Ectodermal cell (in vitro differentiated cells): ENCODE measurements around the gene SGCA.

Experiments
- H3K27ac ChIP-seq: 2 replicates; pipeline ENCODE4 v1.7.0; 2013; ENCODE audit warnings: mild to moderate bottlenecking, low read depth, low read length; ENCODE audit not compliant: insufficient read depth, poor library complexity, severe bottlenecking
- H3K27me3 ChIP-seq: 2 replicates; pipeline ENCODE4 v1.7.0; 2013; ENCODE audit warnings: mild to moderate bottlenecking, low read length; ENCODE audit not compliant: insufficient read depth, control insufficient read depth, poor library complexity, severe bottlenecking
- H3K36me3 ChIP-seq: one replicate; pipeline ENCODE4 v1.7.0; 2013; ENCODE audit warnings: low read length; ENCODE audit not compliant: control insufficient read depth, insufficient read depth
- H3K4me1 ChIP-seq: one replicate; pipeline ENCODE4 v1.7.0; 2013; ENCODE audit warnings: low read length; ENCODE audit not compliant: control insufficient read depth, insufficient read depth
- H3K4me3 ChIP-seq: 2 replicates; pipeline ENCODE4 v1.7.0; 2013; ENCODE audit warnings: low read depth, low read length, control low read depth; ENCODE audit not compliant: insufficient read depth
- H3K9me3 ChIP-seq: 2 replicates; pipeline ENCODE4 v1.7.0; 2013; ENCODE audit warnings: mild to moderate bottlenecking, low read length, moderate library complexity; ENCODE audit not compliant: control insufficient read depth
- WGBS, 2 experiments: methylation state at CpG; one replicate each; pipeline ENCODE4 v1.1.7; 2013; ENCODE audit warnings: missing lambda C conversion rate in 2 of 2; 5-methylcytosine and 5-hydroxymethylcytosine counted together

The SGCA gene

GRCh38 chr17:50210240-50211225 lies 44.7 kb downstream of the SGCA start:
- Histone ChIP-seq H3K4me3 (no peak overlapping the region), H3K4me1 (peaks cover 50% of the 10 kb centered on the region), H3K27ac (peak overlapping the region; percentile 67), H3K36me3 (no peaks in the 10 kb centered on the region), H3K27me3 (peaks cover 3% of the 10 kb centered on the region), H3K9me3 (no peaks in the 10 kb centered on the region)
- WGBS, 2 experiments: 18 to 22% methylated on average over 25 to 26 of the region's 26 CpGs

- H3K4me3 ChIP-seq: no peak overlapping the region
- no peak overlapping the region for H3K27ac ChIP-seq
- 76 to 78% methylated on average over 9 of the region's 9 CpGs for WGBS, 2 experiments
- no peaks in the 10 kb centered on the region for H3K36me3 ChIP-seq
- H3K9me3 ChIP-seq: no peaks in the 10 kb centered on the region
- H3K27me3 ChIP-seq: peaks cover 3% of the 10 kb centered on the region
- peaks cover 43% of the 10 kb centered on the region for H3K4me1 ChIP-seq
These were observed 45.7 kb downstream of the SGCA start for GRCh38 chr17:50211249-50212120.

- peaks cover 39% of the 10 kb centered on the region for H3K4me1 ChIP-seq
- no peaks in the 10 kb centered on the region for H3K9me3 ChIP-seq
- H3K36me3 ChIP-seq: no peaks in the 10 kb centered on the region
- peaks cover 3% of the 10 kb centered on the region for H3K27me3 ChIP-seq
- no peak overlapping the region for H3K27ac ChIP-seq
- WGBS, 2 experiments: 77 to 81% methylated on average over 15 of the region's 15 CpGs
- no peak overlapping the region for H3K4me3 ChIP-seq
These were observed 46.5 kb downstream of the SGCA start for GRCh38 chr17:50212121-50212843.

- 68 to 73% methylated on average over 9 of the region's 9 CpGs for WGBS, 2 experiments
- H3K4me1 ChIP-seq: peaks cover 39% of the 10 kb centered on the region
- no peaks in the 10 kb centered on the region for H3K36me3 ChIP-seq
- H3K4me3 ChIP-seq: no peak overlapping the region
- H3K27ac ChIP-seq: no peak overlapping the region
- H3K27me3 ChIP-seq: peaks cover 3% of the 10 kb centered on the region
- no peaks in the 10 kb centered on the region for H3K9me3 ChIP-seq
These were observed 47.5 kb downstream of the SGCA start for GRCh38 chr17:50213026-50214022.

- H3K4me1 ChIP-seq: peaks cover 44% of the 10 kb centered on the region
- 76 to 79% methylated on average over 6 to 8 of the region's 8 CpGs for WGBS, 2 experiments
These were observed 49.4 kb downstream of the SGCA start for GRCh38 chr17:50214976-50215760.

GRCh38 chr17:50217591-50217990 lies 51.8 kb downstream of the SGCA start:
- 56 to 61% methylated on average over 3 of the region's 3 CpGs for WGBS, 2 experiments

More at GRCh38 chr17:50214976-50215760, 49.4 kb downstream of the SGCA start:
- H3K27ac ChIP-seq: no peak overlapping the region
- peaks cover 3% of the 10 kb centered on the region for H3K27me3 ChIP-seq
- no peaks in the 10 kb centered on the region for H3K36me3 ChIP-seq
- no peaks in the 10 kb centered on the region for H3K9me3 ChIP-seq
- H3K4me3 ChIP-seq: no peak overlapping the region

GRCh38 chr17:50218071-50218759 lies 52.4 kb downstream of the SGCA start:
- WGBS, 2 experiments: 85 to 98% methylated on average over 2 to 3 of the region's 3 CpGs
- no peaks in the 10 kb centered on the region for H3K9me3 ChIP-seq
- no peak overlapping the region for H3K27ac ChIP-seq

More at GRCh38 chr17:50217591-50217990, 51.8 kb downstream of the SGCA start:
- H3K27ac ChIP-seq: no peak overlapping the region
- H3K4me1 ChIP-seq: peaks cover 30% of the 10 kb centered on the region
- no peaks in the 10 kb centered on the region for H3K27me3 ChIP-seq
- no peak overlapping the region for H3K4me3 ChIP-seq
- H3K9me3 ChIP-seq: no peaks in the 10 kb centered on the region
- H3K36me3 ChIP-seq: no peaks in the 10 kb centered on the region

GRCh38 chr17:50218771-50219315 lies 53.0 kb downstream of the SGCA start:
- Histone ChIP-seq H3K36me3 (no peaks in the 10 kb centered on the region), H3K4me3 (no peak overlapping the region), H3K4me1 (peaks cover 24% of the 10 kb centered on the region), H3K9me3 (no peaks in the 10 kb centered on the region), H3K27me3 (no peaks in the 10 kb centered on the region), H3K27ac (no peak overlapping the region)
- WGBS, 2 experiments: 86 to 88% methylated on average over 1 of the region's 1 CpG

More at GRCh38 chr17:50218071-50218759, 52.4 kb downstream of the SGCA start:
- Histone ChIP-seq H3K27me3 (no peaks in the 10 kb centered on the region), H3K4me1 (peaks cover 25% of the 10 kb centered on the region), H3K36me3 (no peaks in the 10 kb centered on the region), H3K4me3 (no peak overlapping the region)
